ENCODE data around the gene IGSF8.

DNA sequence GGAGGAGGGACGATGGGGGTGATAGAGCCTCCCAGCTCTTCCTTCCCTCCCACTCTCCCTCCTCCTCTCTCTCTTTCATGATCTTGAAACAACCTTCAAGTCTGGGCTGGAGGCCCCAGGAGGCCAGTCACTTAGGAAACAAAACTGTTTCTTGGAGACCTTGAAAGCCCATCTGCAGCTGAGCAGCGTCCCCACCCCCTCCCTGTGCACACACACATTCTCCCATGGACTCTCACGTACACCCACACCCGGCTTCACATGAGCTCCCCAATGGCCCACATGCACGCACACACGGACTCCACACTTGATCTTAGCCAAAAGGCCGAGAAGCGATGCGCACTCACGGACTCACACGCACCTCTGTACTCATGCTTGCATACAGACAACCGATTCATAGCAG, 13.9 kb upstream of the IGSF8 start:
- TF ChIP-seq, protein P1, sequence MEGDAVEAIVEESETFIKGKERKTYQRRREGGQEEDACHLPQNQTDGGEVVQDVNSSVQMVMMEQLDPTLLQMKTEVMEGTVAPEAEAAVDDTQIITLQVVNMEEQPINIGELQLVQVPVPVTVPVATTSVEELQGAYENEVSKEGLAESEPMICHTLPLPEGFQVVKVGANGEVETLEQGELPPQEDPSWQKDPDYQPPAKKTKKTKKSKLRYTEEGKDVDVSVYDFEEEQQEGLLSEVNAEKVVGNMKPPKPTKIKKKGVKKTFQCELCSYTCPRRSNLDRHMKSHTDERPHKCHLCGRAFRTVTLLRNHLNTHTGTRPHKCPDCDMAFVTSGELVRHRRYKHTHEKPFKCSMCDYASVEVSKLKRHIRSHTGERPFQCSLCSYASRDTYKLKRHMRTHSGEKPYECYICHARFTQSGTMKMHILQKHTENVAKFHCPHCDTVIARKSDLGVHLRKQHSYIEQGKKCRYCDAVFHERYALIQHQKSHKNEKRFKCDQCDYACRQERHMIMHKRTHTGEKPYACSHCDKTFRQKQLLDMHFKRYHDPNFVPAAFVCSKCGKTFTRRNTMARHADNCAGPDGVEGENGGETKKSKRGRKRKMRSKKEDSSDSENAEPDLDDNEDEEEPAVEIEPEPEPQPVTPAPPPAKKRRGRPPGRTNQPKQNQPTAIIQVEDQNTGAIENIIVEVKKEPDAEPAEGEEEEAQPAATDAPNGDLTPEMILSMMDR (IDR thresholded peaks at IDR 0.05), result no peak
- TF ChIP-seq POLR2A (IDR thresholded peaks at IDR 0.05), result no peak

Data from thyroid gland (tissue), 4 donors.